ENCODE results near the gene ABCB6. TPM values are rescaled to one million over a fixed set of nuclear protein-coding genes. Genes with fewer than 3 reads are reported as not detected.

Gene ABCB6
- total and polyA plus RNA-seq, 10 of the 15 experiments (the other 5 are each of a cell fraction or from before 2014, with no cell fraction given): 2.3 to 22.1 (median 13.8) TPM

GRCh38 chr2:219228041-219228910 lies 9.5 kb upstream of the ABCB6 start:
- FAIRE-seq (no peak), ATAC-seq (no peak), DNase-seq (ENCODE audit: low read depth, low spot score) (no peak)
- peaks cover 4 to 28% of the 10 kb centered on the region in 2 experiments for H3K36me3 ChIP-seq (ENCODE audit: control insufficient read depth in 2 of 2, insufficient read depth in 2 of 2, low read length in 1 of 2)
- H3K4me2 ChIP-seq (ENCODE audit: control insufficient read depth, insufficient read depth): peak overlapping the region; percentile 38
- no peak overlapping the region for H2AFZ ChIP-seq (ENCODE audit: control insufficient read depth, low read depth, low read length)
- intact Hi-C loops (cut with micrococcal nuclease; ENCODE audit: unreplicated experiment): loop anchor here (2.0 kb wide), 1 partner anchor 25 kb away; the partner anchor contains the start of genes TUBA4A and TUBA4B
- RAD21 ChIA-PET (ENCODE audit: unreplicated experiment): interaction anchor here (0.5 to 2.6 kb wide), 11 partner anchors 10 to 67 kb away, joined by 3 to 13 read pairs (median 4); partner anchors contain the start of genes ABCB6 and TUBA4A
- CTCF ChIA-PET: interaction anchor here (0.7 to 2.8 kb wide), 8 partner anchors 9 to 898 kb away, joined by 3 to 16 read pairs (median 7); partner anchors contain the start of gene ABCB6
- peak overlapping the region; percentile 97 for H3K4me3 ChIP-seq
- peak overlapping the region; percentile 87 for H3K27ac ChIP-seq (ENCODE audit: control insufficient read depth, insufficient read depth)
- H3K4me1 ChIP-seq (ENCODE audit: control insufficient read depth, insufficient read depth, low read length): peaks cover 15% of the 10 kb centered on the region
- H3K9ac ChIP-seq (ENCODE audit: control insufficient read depth, insufficient read depth, low read length): peak overlapping the region; percentile 92
- no TSS peak for BruUV-seq (replicated peaks)
- TF ChIP-seq EP300 (IDR thresholded peaks at IDR 0.05; ENCODE audit: borderline replicate concordance in 1 of 2, control insufficient read depth in 1 of 2, low read depth in 2 of 2, low read length in 2 of 2): no peak
- no peak for TF ChIP-seq TBL1XR1 (IDR thresholded peaks at IDR 0.05; ENCODE audit: low read depth, low read length)
- TF ChIP-seq TCF12 (IDR thresholded peaks at IDR 0.05; ENCODE audit: low read depth, low read length): no peak
- no peak for TF ChIP-seq CHD4 (IDR thresholded peaks at IDR 0.05)
- no peak for TF ChIP-seq IRF3 (IDR thresholded peaks at IDR 0.05)
- 0 out of 2 replicates have a peak, but pooled peaks have one; percentile 8 for TF ChIP-seq SPI1 (IDR thresholded peaks at IDR 0.05; ENCODE audit: borderline replicate concordance, insufficient read depth, low read depth, low read length)
- TF ChIP-seq SMARCA5 (IDR thresholded peaks at IDR 0.05): no peak
- no peak for TF ChIP-seq POLR2AphosphoS5 (IDR thresholded peaks at IDR 0.05; ENCODE audit: low read length)
- no peaks in the 10 kb centered on the region for H4K20me1 ChIP-seq (ENCODE audit: control insufficient read depth, insufficient read depth)
- no peaks in the 10 kb centered on the region for H3K27me3 ChIP-seq (replicated peaks in 1 of 2; ENCODE audit: control insufficient read depth in 2 of 2, insufficient read depth in 2 of 2, low read length in 1 of 2)
- POLR2A ChIA-PET: interaction anchor here (0.6 to 3.5 kb wide), 17 partner anchors 8 to 343 kb away, joined by 3 to 45 read pairs (median 4); partner anchors contain the start of genes ABCB6, DNAJB2, DNPEP and GLB1L
- no peaks in the 10 kb centered on the region for H3K9me3 ChIP-seq (replicated peaks; ENCODE audit: control insufficient read depth, insufficient read depth, low read length)
- SMC1A ChIA-PET (ENCODE audit: uncharacterized antibody, unreplicated experiment): interaction anchor here (0.8 to 2.7 kb wide), 8 partner anchors 9 to 69 kb away, joined by 3 to 22 read pairs (median 8); partner anchors contain the start of genes ABCB6, GLB1L, STK16 and TUBA4B
- peaks cover 44% of the 10 kb centered on the region for H3K79me2 ChIP-seq (ENCODE audit: control insufficient read depth, insufficient read depth, low read length)
- in situ Hi-C loops (cut with MboI): no loop called here
- WGBS (ENCODE audit: insufficient coverage, insufficient replicate concordance, low lambda C conversion rate, missing lambda C conversion rate): 28% methylated on average over 7 of the region's 7 CpGs

Data from GM12878 (cell line).